C4-2B (cell line): Measurements from ENCODE around the gene TESK1.
A peak's percentile ranks its signal among the peaks of the same experiment; 100 is the strongest.

Experiments
- H3K27ac ChIP-seq: fragments of 450-650 bp; 2 replicates; pipeline ENCODE4 v1.5.1; 2017
- ZFX ChIP-seq: fragments of 450-650 bp; IDR thresholded peaks from 2 replicates; pipeline ENCODE4 v1.6.1; 2017
- TF ChIP-seq, protein P1 (sequence below): fragments of 450-650 bp; conservative IDR thresholded peaks from 2 replicates; pipeline ENCODE4 v1.5.1; 2017; ENCODE audit warnings: mild to moderate bottlenecking

The TESK1 gene

DNA sequence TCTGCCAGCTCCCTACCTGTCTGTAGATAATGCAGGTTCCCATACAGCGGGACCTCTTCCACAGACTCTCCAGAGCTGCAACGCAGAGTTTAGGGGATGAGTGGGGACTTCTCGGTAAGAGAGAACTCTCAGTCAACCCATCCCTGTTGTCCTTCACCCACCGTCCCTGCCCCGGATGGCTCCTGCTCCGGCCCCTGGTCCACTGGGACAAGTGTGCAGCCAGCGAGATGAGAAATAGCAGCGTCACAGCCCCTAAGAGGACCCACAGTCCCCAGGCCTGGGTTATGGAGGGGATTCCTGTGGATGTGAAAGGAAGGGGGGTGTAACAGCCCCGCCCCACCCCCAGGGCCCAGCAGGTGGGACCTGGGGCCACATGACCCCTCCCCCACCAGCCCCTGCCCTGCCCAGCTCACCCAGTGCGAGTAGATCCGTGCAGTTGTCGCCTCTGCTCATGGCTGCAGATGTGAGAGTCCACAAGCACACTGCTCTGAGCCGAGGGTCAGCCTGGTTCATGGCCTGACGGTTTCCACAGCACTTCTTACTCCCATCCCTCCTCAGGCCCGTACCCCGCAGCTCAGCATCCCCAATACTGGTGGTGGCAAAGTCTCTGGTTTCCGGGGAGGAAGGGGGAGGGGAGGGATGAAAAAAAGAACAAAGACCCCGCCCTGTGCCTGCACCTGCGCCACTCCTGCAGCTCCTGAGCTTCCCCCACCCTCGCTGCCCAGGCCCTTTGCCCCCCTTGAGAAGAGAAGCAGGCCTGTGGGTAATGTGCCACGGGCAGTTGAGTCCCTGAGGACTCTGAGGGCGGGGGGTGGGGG, 45.5 kb downstream of the TESK1 start, which contains the start of gene SIT1:
Gene SIT1, minus strand, starts transcription at position 591 of the 818 bp plus-strand sequence. Its CDS starts 78 bp downstream, at position 513.
- H3K27ac ChIP-seq: no peak within 1 kb of the TSS
- TF ChIP-seq, protein P1, sequence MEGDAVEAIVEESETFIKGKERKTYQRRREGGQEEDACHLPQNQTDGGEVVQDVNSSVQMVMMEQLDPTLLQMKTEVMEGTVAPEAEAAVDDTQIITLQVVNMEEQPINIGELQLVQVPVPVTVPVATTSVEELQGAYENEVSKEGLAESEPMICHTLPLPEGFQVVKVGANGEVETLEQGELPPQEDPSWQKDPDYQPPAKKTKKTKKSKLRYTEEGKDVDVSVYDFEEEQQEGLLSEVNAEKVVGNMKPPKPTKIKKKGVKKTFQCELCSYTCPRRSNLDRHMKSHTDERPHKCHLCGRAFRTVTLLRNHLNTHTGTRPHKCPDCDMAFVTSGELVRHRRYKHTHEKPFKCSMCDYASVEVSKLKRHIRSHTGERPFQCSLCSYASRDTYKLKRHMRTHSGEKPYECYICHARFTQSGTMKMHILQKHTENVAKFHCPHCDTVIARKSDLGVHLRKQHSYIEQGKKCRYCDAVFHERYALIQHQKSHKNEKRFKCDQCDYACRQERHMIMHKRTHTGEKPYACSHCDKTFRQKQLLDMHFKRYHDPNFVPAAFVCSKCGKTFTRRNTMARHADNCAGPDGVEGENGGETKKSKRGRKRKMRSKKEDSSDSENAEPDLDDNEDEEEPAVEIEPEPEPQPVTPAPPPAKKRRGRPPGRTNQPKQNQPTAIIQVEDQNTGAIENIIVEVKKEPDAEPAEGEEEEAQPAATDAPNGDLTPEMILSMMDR: no peak
- no peak for TF ChIP-seq ZFX

DNA sequence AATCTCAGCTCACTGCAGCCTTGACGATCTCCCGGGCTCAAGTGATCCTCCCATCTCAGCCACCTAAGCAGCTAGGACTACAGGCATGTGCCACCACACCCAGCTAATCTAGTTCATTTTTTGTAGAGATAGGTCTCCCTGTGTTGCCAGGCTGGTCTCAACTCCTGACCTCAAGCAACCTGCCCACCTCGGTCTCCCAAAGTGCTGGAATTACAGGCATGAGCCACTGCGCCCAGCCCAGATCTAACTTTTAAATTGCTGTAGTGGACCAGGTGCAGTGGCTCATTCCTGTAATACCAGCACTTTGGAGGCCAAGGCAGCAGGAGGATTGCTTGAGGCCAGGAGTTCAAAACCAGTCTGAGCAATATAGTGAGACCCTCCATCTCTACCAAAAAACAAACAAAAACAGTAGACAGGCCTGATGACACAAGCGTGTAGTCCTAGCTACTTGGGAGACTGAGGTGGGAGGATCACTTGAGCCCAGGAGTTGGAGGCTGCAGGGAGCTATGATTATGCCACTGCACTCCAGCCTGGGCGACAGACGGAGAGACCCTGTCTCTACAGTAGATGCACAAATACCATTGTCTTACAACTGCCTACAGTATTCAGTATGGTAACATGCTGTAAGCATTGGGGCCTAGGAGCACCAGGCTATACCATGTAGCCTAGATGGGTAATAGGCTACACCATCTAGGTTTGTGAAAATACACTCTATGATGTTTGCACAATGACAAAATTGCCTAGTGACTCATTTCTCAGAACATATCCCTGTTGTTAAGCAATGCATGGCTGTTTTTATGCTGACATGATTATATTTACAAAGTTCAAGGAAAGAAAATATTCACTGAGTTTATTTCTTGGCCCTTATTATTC, 47.1 kb downstream of the TESK1 start:
- no peak overlapping the region for H3K27ac ChIP-seq
- no peak for TF ChIP-seq ZFX
- TF ChIP-seq, protein P1: no peak

DNA sequence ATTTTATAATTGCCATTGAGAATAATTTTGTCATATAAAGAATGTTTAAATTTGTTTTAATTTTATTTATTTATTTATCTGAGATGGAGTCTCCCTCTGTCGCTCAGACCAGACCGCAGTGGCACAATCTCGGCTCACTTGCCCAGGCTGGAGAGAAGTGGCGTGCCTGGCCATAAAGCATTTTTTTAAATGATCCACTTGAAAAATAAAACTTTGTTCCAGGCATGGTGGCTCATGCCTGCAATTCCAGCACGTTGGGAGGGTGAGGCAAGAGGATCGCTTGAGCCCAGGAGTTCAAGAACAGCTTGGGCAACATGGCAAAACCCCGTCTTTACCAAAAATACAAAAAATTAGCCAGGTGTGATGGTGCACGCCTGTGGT, 47.8 kb downstream of the TESK1 start:
- no peak for TF ChIP-seq ZFX
- TF ChIP-seq, protein P1: no peak

DNA sequence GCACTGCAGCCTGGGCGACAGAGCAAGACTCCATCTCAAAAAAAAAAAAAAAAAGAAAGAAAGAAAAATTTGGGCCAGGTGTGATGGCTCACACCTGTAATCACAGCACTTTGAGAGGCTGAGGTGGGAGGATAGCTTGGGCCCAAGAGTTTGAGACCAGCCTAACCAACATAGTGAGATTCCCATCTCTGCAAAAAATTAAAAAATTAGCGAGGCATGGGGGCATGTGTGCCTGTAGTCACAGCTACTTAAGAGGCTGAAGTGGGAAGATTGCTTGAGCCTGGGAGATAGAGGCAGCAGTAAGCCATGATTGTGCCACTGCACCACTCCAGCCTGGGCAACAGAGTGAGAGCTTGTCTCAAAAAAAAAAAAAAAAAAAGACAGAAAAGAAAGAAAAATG, 48.5 kb downstream of the TESK1 start:
- TF ChIP-seq ZFX: no peak
- TF ChIP-seq, protein P1: no peak
- H3K27ac ChIP-seq: no peak overlapping the region

More for the DNA sequence above, 47.8 kb downstream of the TESK1 start:
- no peak overlapping the region for H3K27ac ChIP-seq

DNA sequence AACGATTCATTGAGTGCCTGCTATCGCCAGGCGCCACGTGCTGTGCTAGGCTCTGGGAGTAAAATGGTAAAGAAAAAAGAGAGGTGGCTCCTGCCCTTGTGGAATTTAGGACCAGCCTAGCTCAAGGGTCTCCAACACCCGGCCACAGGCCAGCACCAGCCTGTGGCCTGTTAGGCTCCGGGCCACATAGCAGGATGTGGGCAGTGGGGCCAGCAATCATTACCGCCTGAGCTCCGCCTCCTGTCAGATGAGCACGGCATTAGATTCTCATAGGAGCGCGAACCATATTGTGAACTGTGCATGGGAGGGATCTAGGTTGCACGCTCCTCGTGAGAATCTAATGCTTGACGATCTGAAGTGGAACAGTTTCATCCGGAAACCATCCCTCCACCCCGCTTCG, 51.3 kb downstream of the TESK1 start:
- TF ChIP-seq ZFX: no peak
- TF ChIP-seq, protein P1: no peak

DNA sequence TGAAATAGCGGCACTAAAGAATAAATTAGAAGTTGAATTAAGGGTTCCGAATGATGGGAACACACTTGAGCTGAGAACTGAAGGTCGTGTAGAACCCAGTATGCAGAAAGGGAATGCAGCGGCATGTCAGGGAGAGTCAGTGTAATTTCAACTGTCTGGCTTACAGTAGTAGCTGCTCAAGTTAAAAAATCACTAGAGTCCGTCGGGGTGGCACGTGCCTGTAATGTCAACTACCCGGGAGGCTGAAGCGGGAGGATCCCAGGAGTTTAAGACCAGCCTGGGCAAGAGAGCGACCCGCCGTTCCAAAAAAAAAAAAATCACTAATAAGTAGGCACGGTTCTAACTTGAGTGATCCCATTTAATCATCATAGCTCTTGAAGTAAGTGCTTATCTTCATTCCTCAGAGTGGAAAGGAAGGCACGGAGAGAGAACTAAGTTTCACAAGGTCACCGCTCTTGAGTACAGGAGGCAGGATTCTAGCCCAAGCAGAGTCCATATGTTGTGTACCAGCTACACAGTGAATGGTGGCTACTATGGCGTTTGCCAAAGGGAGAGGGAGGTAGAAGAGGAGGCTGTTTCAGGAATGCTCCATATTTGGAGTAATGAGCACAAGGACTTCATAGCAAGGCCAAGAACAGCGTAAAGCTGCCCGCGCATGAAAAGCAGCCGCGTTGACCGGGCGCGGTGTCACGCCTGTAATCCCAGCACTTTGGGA, 51.9 kb downstream of the TESK1 start:
- H3K27ac ChIP-seq: peak overlapping the region; percentile 80
- TF ChIP-seq ZFX: no peak
- TF ChIP-seq, protein P1: no peak

More for the DNA sequence above, 51.3 kb downstream of the TESK1 start:
- no peak overlapping the region for H3K27ac ChIP-seq
